Keratinocyte (primary cell): ENCODE data around the gene GLT6D1. TPM values are rescaled to one million over a fixed set of nuclear protein-coding genes. Genes with fewer than 3 reads are reported as not detected.

Source experiments
- DNase-seq: peaks from one replicate; pipeline ENCODE4 v3.0.0-alpha.2; 2011; ENCODE audit warnings: low read depth, missing footprints, low spot score
- FAIRE-seq: peaks from 2 replicates; lab custom pipeline; 2011; peaks lifted over from hg19 to GRCh38; lab: Jason Lieb, UNC
- H2AFZ ChIP-seq: 2 replicates; pipeline ENCODE4 v1.6.0; 2012; ENCODE audit warnings: low read length, control low read depth, inconsistent platforms; ENCODE audit not compliant: control insufficient read depth
- H3K27ac ChIP-seq: 2 replicates; pipeline ENCODE4 v1.5.1; 2011; ENCODE audit warnings: low read length; ENCODE audit not compliant: control insufficient read depth, insufficient read depth
- H3K27me3 ChIP-seq: 3 replicates; pipeline ENCODE4 v1.6.0; 2011; ENCODE audit warnings: low read length; ENCODE audit not compliant: control insufficient read depth, insufficient read depth; ENCODE audit errors: extremely low read depth
- H3K36me3 ChIP-seq, 2 experiments: 2 replicates in 1 of 2; 3 replicates in 1 of 2; pipeline ENCODE4 v1.5.1; 2011; ENCODE audit warnings: low read length in 2 of 2, mild to moderate bottlenecking in 1 of 2; ENCODE audit not compliant: control insufficient read depth in 2 of 2, insufficient read depth in 2 of 2; ENCODE audit errors: extremely low read depth in 1 of 2
- H3K4me1 ChIP-seq: 3 replicates; pipeline ENCODE4 v1.5.1; 2011; ENCODE audit warnings: low read length; ENCODE audit not compliant: control insufficient read depth, insufficient read depth; ENCODE audit errors: extremely low read depth
- H3K4me2 ChIP-seq: 3 replicates; pipeline ENCODE4 v1.6.0; 2011; ENCODE audit warnings: low read depth, low read length; ENCODE audit not compliant: control insufficient read depth, insufficient read depth; ENCODE audit errors: extremely low read depth
- H3K4me3 ChIP-seq, 3 experiments: fragments of 200-600 bp in 1 of 3; sonication (generic) in 1 of 3; 2 replicates in 2 of 3; 3 replicates in 1 of 3; pipeline ENCODE4 v1.5.1; 2011 to 2016; ENCODE audit warnings: low read length in 3 of 3, mild to moderate bottlenecking in 3 of 3, control low read depth in 2 of 3, inconsistent platforms in 1 of 3, low read depth in 1 of 3, mixed read lengths in 1 of 3, mixed run types in 1 of 3, moderate library complexity in 1 of 3; ENCODE audit not compliant: control insufficient read depth in 2 of 3, insufficient read depth in 2 of 3; ENCODE audit errors: extremely low read depth in 1 of 3
- H3K79me2 ChIP-seq: 2 replicates; pipeline ENCODE4 v1.6.0; 2012; ENCODE audit warnings: low read length; ENCODE audit not compliant: control insufficient read depth, insufficient read depth
- H3K9ac ChIP-seq: 3 replicates; pipeline ENCODE4 v1.6.0; 2011; ENCODE audit warnings: low read length; ENCODE audit not compliant: control insufficient read depth, insufficient read depth; ENCODE audit errors: extremely low read depth
- H3K9me1 ChIP-seq: 3 replicates; pipeline ENCODE4 v1.6.0; 2011; ENCODE audit warnings: low read length; ENCODE audit not compliant: control insufficient read depth, insufficient read depth; ENCODE audit errors: extremely low read depth
- H3K9me3 ChIP-seq: 2 replicates; pipeline ENCODE4 v1.5.1; 2012; ENCODE audit warnings: low read depth, low read length; ENCODE audit not compliant: control insufficient read depth
- H4K20me1 ChIP-seq: 3 replicates; pipeline ENCODE4 v1.6.0; 2011; ENCODE audit warnings: low read length; ENCODE audit not compliant: control insufficient read depth, insufficient read depth; ENCODE audit errors: extremely low read depth
- CTCF ChIP-seq, 3 experiments: IDR thresholded peaks in 1 of 3; conservative IDR thresholded peaks in 1 of 3; optimal IDR thresholded peaks in 1 of 3; 2 replicates in 2 of 3; 3 replicates in 1 of 3; pipeline versions ENCODE3 to v1.5.1; 2011; ENCODE audit warnings: low read length in 3 of 3, mild to moderate bottlenecking in 3 of 3, moderate library complexity in 2 of 3, control low read depth in 1 of 3, inconsistent platforms in 1 of 3; ENCODE audit not compliant: insufficient read depth in 2 of 3; ENCODE audit errors: extremely low read depth in 1 of 3
- EZH2 ChIP-seq: IDR thresholded peaks from one replicate; pipeline ENCODE4 v1.6.1; 2012; ENCODE audit warnings: inconsistent platforms, mild to moderate bottlenecking, low read length, moderate library complexity
- dilution Hi-C: fragments of 300-500 bp; cut with MboI; formaldehyde crosslinking; loops from one replicate; pipeline ENCODE4 v1.7.0; 2020; ENCODE audit warnings: low sequenced_read_pairs; ENCODE audit not compliant: extremely low pct_ligation_motif_present
- polyA plus RNA-seq, 5 experiments: library from polyadenylated mRNA; depleted of rRNA in 3 of 5; stranded (reverse) in 3 of 5; stranded (forward) in 1 of 5; unstranded in 1 of 5; fragments of >200 nt; gene quantifications; 1 replicate in 1 of 5; 2 replicates in 3 of 5; 3 replicates in 1 of 5; pipeline versions ENCODE4 v1.2.1 to v1.2.3, GENCODE V29; 2011 to 2012; ENCODE audit warnings: missing spikeins in 2 of 5, low read depth in 1 of 5, low replicate concordance in 1 of 5

GLT6D1 gene
- polyA plus RNA-seq, 1 donor (not counting 4 experiments of a cell fraction or from before 2014, with no cell fraction given) = not detected

- Histone ChIP-seq H3K36me3 (no peaks in the 10 kb centered on the region), H3K27me3 (no peaks in the 10 kb centered on the region), H4K20me1 (no peaks in the 10 kb centered on the region), H3K4me1 (no peaks in the 10 kb centered on the region), H3K9me1 (no peaks in the 10 kb centered on the region), H3K9me3 (no peaks in the 10 kb centered on the region), H3K4me3 (no peak overlapping the region), H3K79me2 (no peaks in the 10 kb centered on the region), H2AFZ (no peak overlapping the region), H3K27ac (no peak overlapping the region), H3K4me2 (no peak overlapping the region), H3K9ac (no peak overlapping the region)
- DNase-seq = no peak
- FAIRE-seq = no peak
- dilution Hi-C loops = no loop called here
- TF ChIP-seq CTCF (optimal IDR thresholded peaks at IDR 0.05 in 1 of 3, IDR thresholded peaks at IDR 0.05 in 1 of 3, conservative IDR thresholded peaks at IDR 0.05 in 1 of 3; ENCODE audit: extremely low read depth in 1 of 3, insufficient read depth in 2 of 3, low read length in 3 of 3) (no peak), EZH2 (no peak)
Measured at GRCh38 chr9:135579889-135580660, 59.3 kb downstream of the GLT6D1 start.

GRCh38 chr9:135579356-135579755 lies 60.0 kb downstream of the GLT6D1 start:
- FAIRE-seq (no peak), DNase-seq (no peak)
- Histone ChIP-seq H3K79me2 (no peaks in the 10 kb centered on the region), H3K27me3 (no peaks in the 10 kb centered on the region), H3K9me3 (no peaks in the 10 kb centered on the region), H3K9ac (no peak overlapping the region), H3K4me2 (no peak overlapping the region), H3K4me1 (no peaks in the 10 kb centered on the region), H4K20me1 (no peaks in the 10 kb centered on the region), H3K36me3 (no peaks in the 10 kb centered on the region), H3K9me1 (no peaks in the 10 kb centered on the region), H3K27ac (no peak overlapping the region), H3K4me3 (no peak overlapping the region), H2AFZ (no peak overlapping the region)
- dilution Hi-C loops = no loop called here
- TF ChIP-seq EZH2 (no peak), CTCF (optimal IDR thresholded peaks at IDR 0.05 in 1 of 3, IDR thresholded peaks at IDR 0.05 in 1 of 3, conservative IDR thresholded peaks at IDR 0.05 in 1 of 3; ENCODE audit: extremely low read depth in 1 of 3, insufficient read depth in 2 of 3, low read length in 3 of 3) (no peak)
